MV-4-11 (cell line): ENCODE data around the gene ZNF549.
"Not testable (repeated sequence)": the region's sequence is repeated elsewhere in the genome, so short reads cannot be mapped to it uniquely, and the experiment has no call there.

Source experiments
- DNase-seq: peaks from one replicate; lab custom pipeline; 2025; lab: John Stamatoyannopoulos, UW

ZNF549 gene

DNA sequence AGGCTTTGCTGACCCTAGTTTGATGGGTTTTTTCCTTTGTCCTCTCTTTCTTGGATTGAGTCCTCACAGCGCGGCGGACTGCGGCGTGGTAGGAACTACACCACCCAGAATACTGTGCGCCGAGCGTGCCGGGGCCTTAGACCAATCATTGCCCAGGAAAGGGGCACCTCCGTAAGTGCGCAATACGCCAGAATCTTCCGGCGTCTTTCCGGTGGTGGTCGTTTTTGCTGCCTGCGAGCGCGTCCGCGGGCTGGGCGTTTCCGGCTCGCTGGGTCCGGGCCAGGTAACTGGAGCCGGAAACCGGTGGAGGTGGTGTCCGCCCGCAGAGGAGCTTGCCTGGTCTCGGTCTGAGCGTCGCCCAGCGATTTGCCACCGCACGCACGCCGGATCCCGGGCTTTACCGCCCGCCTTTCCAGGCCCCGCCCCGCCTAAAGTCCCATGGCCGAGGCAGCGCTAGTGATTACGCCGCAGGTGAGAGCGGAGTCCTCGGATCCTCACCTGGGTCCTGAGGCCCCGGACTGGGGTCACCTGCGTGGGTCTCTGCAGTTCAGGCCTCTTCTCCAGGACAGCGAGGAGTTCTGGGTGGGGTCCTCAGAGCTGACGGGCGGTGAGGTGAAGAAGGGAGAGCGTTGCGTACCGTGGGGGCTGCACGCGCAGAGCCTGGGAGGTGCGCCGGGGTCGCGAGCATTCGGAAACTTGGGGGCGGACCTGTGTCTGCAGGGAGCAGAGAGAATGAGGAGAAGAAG lies at the start of gene ZNF549:
TSS of gene ZNF549 (plus strand) at position 221 of the 746 bp plus-strand sequence. CDS start at position 439, 218 bp downstream.
- DNase-seq, result peak; percentile 90

DNA sequence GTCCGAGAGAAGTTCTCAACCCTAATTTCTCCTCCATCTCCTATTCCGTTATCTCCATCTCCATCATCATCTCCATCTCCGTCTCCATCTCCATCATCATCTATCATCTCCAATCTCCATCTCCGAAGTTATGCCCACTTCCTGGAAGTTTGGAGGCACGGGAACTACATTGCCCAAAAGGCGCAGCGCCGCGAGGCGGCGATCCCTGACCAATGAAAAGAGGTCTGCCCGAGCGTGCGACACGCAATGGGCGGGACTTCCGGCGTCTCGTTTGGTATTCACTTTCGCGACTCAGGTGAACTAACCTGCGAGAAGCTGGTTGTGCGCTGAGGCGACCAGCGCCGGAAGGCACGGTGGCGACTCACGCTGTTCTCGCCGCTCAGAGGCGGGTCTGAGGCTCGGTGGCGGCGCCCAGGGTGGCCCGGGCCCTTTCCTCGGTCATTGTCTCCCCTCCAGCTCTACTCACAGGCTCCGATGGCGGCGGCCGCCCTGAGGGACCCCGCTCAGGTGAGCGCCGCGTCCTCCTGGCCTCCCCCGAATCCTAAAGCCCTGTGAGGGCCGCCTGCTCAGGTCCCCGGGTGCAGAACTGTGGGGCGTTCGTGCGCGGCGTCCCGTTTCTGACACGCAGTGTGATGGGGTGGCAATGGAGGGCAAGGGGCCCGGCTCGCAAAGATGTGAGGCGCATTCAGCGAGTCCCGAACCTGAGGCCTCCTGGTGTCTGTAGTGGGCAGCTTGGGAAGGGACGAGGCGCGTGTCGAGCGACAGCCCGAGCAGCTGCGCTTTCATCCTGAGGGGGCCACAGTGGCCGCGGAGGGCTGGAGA lies 39.5 kb upstream of the ZNF549 start, which contains the start of gene ZNF419:
TSS of gene ZNF419 (plus strand) at position 274 of the 822 bp plus-strand sequence. CDS start at position 475, 201 bp downstream.
- DNase-seq, result peak; percentile 89

- not testable (repeated sequence) for DNase-seq
Measured at GRCh38 chr19:57488299-57488644, 38.9 kb upstream of the ZNF549 start.

DNA sequence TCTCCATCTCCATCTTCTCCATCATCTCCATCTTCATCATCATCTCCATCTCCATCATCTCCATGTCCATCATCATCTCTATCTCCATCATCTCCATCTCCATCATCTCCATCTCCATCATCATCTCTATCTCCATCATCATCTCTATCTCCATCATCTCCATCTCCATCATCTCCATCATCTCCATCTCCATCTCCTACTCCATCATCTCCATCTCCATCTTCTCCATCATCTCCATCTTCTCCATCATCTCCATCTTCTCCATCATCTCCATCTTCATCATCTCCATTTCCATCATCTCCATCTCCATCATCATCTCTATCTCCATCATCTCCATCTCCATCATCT lies 27.9 kb upstream of the ZNF549 start:
- DNase-seq, result not testable (repeated sequence)

- peak; percentile 98 for DNase-seq
Measured at GRCh38 chr19:57499680-57500395, 27.3 kb upstream of the ZNF549 start, which contains the start of gene ZNF773. ZNF773 (plus strand) TSS chr19:57499938; CDS start chr19:57500081, 143 bp downstream.

DNA sequence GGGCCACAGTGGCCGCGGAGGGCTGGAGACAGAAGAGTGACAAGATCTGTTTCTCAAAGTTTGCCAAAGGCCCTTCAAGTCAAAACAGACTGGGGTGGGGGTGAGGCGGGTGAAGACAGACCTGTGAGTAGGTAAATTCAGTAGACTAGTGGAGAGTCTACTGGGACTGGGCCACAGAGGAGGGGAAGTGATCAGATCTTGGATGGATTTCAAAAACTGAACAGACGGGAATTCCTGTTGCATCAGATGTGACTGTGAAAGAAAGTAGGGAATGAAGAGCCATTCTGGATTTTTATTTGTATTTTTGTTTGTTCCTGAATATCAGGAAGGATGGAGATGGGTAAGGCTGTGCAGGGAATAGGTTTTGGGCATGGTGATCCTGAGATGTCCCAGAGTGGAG lies 26.8 kb upstream of the ZNF549 start:
- not testable (repeated sequence) for DNase-seq

- DNase-seq, result no peak
Measured at GRCh38 chr19:57506163-57506562, 21.0 kb upstream of the ZNF549 start.

GRCh38 chr19:57511484-57511883 lies 15.7 kb upstream of the ZNF549 start:
- DNase-seq, result no peak

GRCh38 chr19:57512845-57513244 lies 14.3 kb upstream of the ZNF549 start:
- DNase-seq, result peak; percentile 19

DNA sequence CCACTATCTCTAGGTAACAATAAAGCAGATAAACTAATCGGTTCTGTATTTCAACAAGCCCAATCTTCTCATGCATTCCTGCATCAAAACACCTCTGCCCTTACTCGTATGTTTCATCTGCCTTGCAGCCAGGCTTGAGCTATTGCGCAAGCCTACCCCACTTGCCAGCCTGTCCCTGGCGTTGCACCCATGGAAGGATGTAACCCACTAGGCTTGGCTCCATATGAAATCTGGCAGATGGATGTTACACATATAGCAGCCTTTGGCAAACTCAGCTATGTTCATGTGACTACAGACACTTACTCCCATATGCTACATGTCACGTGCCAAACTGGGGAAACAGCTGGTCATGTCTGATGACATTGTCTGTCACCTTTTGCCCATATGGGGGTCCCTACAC lies 11.9 kb upstream of the ZNF549 start:
- no peak for DNase-seq

GRCh38 chr19:57518021-57518420 lies 9.1 kb upstream of the ZNF549 start:
- not testable (repeated sequence) for DNase-seq

DNA sequence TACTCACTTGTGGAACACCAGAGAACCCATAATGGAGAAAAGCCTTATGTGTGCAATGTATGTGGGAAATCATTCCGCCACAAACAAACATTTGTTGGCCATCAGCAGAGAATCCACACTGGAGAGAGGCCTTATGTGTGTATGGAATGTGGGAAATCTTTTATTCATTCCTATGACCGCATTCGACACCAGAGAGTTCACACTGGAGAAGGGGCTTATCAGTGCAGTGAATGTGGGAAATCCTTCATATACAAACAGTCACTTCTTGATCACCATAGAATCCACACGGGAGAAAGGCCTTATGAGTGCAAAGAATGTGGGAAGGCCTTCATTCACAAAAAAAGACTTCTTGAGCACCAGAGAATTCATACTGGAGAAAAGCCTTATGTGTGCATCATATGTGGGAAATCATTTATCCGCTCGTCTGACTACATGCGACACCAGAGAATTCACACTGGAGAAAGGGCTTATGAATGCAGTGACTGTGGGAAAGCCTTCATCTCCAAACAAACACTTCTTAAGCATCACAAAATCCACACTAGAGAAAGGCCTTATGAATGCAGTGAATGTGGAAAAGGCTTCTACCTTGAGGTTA lies 10.9 kb downstream of the ZNF549 start:
- DNase-seq, result no peak

DNA sequence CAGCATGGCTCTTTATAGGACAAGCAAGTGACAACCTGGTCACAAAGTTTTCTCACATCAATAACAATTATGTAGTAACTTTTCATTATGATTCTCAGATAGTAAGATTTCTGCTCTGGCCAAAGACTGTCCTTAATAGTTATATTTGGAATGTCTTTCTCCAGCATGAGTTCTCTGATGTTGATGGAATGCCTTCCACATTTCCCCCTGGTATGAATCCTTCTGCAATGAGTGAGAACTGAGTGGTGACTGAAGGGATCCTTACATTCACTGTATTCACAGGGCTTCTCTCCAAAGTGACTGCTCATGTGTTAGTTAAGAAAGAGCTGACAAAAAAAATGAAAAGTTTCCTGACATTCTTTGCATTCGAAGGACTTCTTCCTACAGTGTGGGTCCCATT lies 19.4 kb downstream of the ZNF549 start:
- no peak for DNase-seq

DNA sequence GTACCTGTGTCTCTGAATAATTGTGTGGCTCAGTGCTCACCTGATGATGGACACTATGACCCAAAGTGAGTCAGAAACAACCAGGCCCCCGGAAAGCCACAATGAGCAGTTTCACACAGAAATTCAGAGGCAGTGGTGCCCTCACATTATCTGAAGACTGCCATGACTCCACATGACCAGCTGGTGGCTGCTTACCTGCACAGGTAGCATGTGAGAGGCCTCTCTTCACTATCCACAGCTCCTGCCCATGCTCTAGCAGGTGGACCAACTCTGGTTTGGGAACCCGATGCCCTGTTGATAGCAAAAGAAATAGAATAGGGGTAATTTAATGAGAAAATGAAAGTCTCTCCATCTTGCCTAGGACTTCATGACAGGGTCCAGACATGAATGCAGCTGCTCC lies 25.3 kb downstream of the ZNF549 start:
- no peak for DNase-seq

GRCh38 chr19:57557659-57558058 lies 30.5 kb downstream of the ZNF549 start:
- no peak for DNase-seq

GRCh38 chr19:57558525-57558924 lies 31.4 kb downstream of the ZNF549 start:
- no peak for DNase-seq

DNA sequence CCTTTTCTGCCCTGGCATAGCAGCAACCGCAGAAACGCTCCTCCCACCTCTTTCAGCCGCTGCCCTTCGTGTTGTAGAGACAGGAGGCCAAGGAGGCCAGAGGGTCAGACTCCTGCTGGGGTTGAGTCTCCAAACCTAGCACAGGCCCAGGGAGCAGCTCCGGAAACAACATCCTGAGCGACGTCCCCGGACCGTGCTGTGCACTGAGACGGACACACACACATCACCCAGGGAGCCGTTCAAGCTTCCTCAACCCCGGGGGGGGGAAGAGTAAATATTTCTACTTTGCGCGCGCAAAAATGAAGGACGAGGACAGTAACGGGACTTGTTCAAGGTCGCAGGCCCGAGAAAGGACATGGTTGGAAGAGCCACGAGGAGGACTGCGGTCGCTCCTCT lies 31.9 kb downstream of the ZNF549 start:
- no peak for DNase-seq

DNA sequence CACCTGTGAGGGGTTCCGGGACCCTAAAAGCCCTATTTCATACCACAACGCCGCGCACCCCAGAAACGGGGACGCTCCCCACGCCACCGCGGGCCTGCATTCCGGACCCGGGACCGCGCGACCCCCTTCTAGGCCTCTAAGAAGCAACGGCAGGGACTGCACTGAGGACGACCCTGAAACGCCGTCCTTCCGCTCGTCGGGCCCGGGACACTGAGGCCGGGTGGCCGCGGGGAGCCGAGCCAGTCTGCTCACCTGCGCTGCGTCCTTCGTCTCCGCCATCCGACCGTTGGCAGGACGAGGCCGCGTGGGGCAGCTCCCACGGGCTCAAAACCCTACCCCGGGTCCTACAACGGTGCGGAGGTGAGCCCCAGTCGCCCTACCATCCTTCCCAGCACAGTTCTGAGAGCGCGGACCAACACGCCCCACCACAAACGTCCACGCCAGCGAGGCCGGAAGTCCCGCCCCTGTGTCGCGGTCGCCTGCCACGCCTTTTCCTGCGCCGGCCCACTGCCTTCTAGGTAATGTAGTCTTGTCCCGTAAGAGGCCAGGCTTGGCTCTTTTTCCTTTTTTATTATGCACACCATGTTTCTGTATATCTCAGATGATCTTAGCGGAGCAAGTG lies 32.4 kb downstream of the ZNF549 start, which contains the start of gene ZNF550:
TSS of gene ZNF550 (minus strand) at position 460 of the 622 bp plus-strand sequence. CDS start at position 279, 181 bp downstream.
- peak; percentile 90 for DNase-seq

DNA sequence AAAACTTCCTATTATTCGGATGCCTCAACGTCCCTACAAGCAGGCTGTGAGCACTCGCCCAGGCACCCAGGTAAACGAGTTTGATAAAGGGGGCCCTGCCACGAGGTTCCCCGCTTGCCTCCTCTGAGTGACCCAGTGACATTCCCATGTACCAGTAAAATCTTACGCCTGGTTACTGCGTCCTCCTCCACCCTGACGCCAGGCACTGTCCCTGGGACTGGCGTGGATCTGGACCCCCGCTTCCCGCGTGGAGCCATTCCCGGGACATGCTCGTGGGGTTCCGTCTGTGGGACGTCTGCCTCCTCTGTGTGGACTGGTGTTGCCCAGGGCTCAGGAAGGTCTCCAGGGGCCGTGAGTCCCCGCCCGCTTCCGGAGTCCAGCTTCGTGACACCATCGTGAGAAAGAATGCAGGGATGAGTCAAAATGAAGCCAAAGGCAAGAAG lies 32.9 kb downstream of the ZNF549 start:
- no peak for DNase-seq

DNA sequence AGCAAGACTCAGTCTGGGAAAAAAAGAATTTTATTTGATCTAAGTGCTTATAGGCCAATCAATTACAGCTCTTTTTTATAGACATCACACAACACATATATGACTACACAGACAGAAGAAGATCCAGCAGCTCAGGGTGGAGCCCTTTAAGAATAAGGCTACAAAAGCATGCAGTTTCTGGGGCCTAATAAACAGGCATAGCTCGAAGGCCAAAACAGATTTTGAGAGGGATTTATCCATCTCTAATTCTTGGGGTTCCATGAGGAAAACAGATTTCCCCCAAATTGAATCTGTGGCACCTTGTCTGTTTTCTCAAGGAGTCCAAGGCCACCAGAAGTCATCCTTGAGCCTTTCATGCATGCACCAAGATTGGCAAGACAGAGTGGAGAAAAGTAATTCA lies 36.4 kb downstream of the ZNF549 start:
- no peak for DNase-seq
